ENCODE results near the gene KRTAP12-2. TPM values are rescaled to one million over a fixed set of nuclear protein-coding genes. Genes with fewer than 3 reads are reported as not detected.
"Not testable (repeated sequence)": the region's sequence is repeated elsewhere in the genome, so short reads cannot be mapped to it uniquely, and the experiment has no call there.

KRTAP12-2 gene
- total RNA-seq, 1 experiment from 2014 or later: not detected

GRCh38 chr21:44644878-44645277 is 21.8 kb downstream of the KRTAP12-2 start:
- CTCF ChIA-PET: interaction anchor here (1.2 kb wide), 1 partner anchor 16 kb away, joined by 3 read pairs; no protein-coding TSS in a partner anchor
- H3K4me1 Mint-ChIP-seq (ENCODE audit: low read depth, unreplicated experiment): no peaks in the 10 kb centered on the region
- intact Hi-C loops (cut with micrococcal nuclease; ENCODE audit: unreplicated experiment): no loop called here
- no TSS peak for BruUV-seq (replicated peaks)
- peaks cover 82% of the 10 kb centered on the region for H3K27me3 Mint-ChIP-seq (ENCODE audit: unreplicated experiment)
- peaks cover 3% of the 10 kb centered on the region for H3K36me3 Mint-ChIP-seq (ENCODE audit: insufficient read depth, unreplicated experiment)
- peaks cover 13% of the 10 kb centered on the region for H3K9me3 Mint-ChIP-seq (ENCODE audit: low read depth, unreplicated experiment)
- no peak overlapping the region for H3K4me3 Mint-ChIP-seq (ENCODE audit: low read depth, unreplicated experiment)
- TF ChIP-seq CTCF (IDR thresholded peaks at IDR 0.05; ENCODE audit: unreplicated experiment): no peak
- no peak for DNase-seq
- H3K27ac Mint-ChIP-seq (ENCODE audit: unreplicated experiment): no peak overlapping the region

GRCh38 chr21:44643741-44644310 is 22.9 kb downstream of the KRTAP12-2 start:
- Mint-ChIP-seq H3K27me3 (ENCODE audit: unreplicated experiment) (peaks cover 83% of the 10 kb centered on the region), H3K27ac (ENCODE audit: unreplicated experiment) (no peak overlapping the region), H3K36me3 (ENCODE audit: insufficient read depth, unreplicated experiment) (peaks cover 3% of the 10 kb centered on the region), H3K4me1 (ENCODE audit: low read depth, unreplicated experiment) (no peaks in the 10 kb centered on the region), H3K9me3 (ENCODE audit: low read depth, unreplicated experiment) (peaks cover 13% of the 10 kb centered on the region), H3K4me3 (ENCODE audit: low read depth, unreplicated experiment) (no peak overlapping the region)
- no peak for TF ChIP-seq CTCF (IDR thresholded peaks at IDR 0.05; ENCODE audit: unreplicated experiment)
- BruUV-seq (replicated peaks): no TSS peak
- CTCF ChIA-PET: interaction anchor here (0.5 kb wide), 1 partner anchor 563 kb away, joined by 4 read pairs; no protein-coding TSS in a partner anchor
- DNase-seq: no peak
- intact Hi-C loops (cut with micrococcal nuclease; ENCODE audit: unreplicated experiment): no loop called here

- no TSS peak for BruUV-seq (replicated peaks)
- Mint-ChIP-seq H3K36me3 (ENCODE audit: insufficient read depth, unreplicated experiment) (no peaks in the 10 kb centered on the region), H3K4me1 (ENCODE audit: low read depth, unreplicated experiment) (no peaks in the 10 kb centered on the region), H3K27me3 (ENCODE audit: unreplicated experiment) (peaks cover 88% of the 10 kb centered on the region), H3K9me3 (ENCODE audit: low read depth, unreplicated experiment) (peaks cover 13% of the 10 kb centered on the region), H3K4me3 (ENCODE audit: low read depth, unreplicated experiment) (no peak overlapping the region), H3K27ac (ENCODE audit: unreplicated experiment) (no peak overlapping the region)
- DNase-seq: no peak
- TF ChIP-seq CTCF (IDR thresholded peaks at IDR 0.05; ENCODE audit: unreplicated experiment): no peak
- CTCF ChIA-PET: no interaction called here
- intact Hi-C loops (cut with micrococcal nuclease; ENCODE audit: unreplicated experiment): no loop called here
Measured at GRCh38 chr21:44640761-44641160, 26.0 kb downstream of the KRTAP12-2 start.

- Mint-ChIP-seq H3K27me3 (ENCODE audit: unreplicated experiment) (peaks cover 87% of the 10 kb centered on the region), H3K36me3 (ENCODE audit: insufficient read depth, unreplicated experiment) (no peaks in the 10 kb centered on the region), H3K9me3 (ENCODE audit: low read depth, unreplicated experiment) (peaks cover 5% of the 10 kb centered on the region), H3K27ac (ENCODE audit: unreplicated experiment) (no peak overlapping the region), H3K4me1 (ENCODE audit: low read depth, unreplicated experiment) (no peaks in the 10 kb centered on the region), H3K4me3 (ENCODE audit: low read depth, unreplicated experiment) (no peak overlapping the region)
- intact Hi-C loops (cut with micrococcal nuclease; ENCODE audit: unreplicated experiment): no loop called here
- TF ChIP-seq CTCF (IDR thresholded peaks at IDR 0.05; ENCODE audit: unreplicated experiment): no peak
- CTCF ChIA-PET: no interaction called here
- DNase-seq: no peak
- no TSS peak for BruUV-seq (replicated peaks)
Measured at GRCh38 chr21:44639331-44639655, 27.4 kb downstream of the KRTAP12-2 start.

GRCh38 chr21:44638506-44639330 is 28.0 kb downstream of the KRTAP12-2 start:
- BruUV-seq (replicated peaks); H3K4me3 Mint-ChIP-seq (ENCODE audit: low read depth, unreplicated experiment); H3K4me1 Mint-ChIP-seq (ENCODE audit: low read depth, unreplicated experiment): not testable (repeated sequence)

GRCh38 chr21:44637851-44638348 is 28.8 kb downstream of the KRTAP12-2 start:
- H3K4me1 Mint-ChIP-seq (ENCODE audit: low read depth, unreplicated experiment); DNase-seq; CTCF ChIA-PET; H3K4me3 Mint-ChIP-seq (ENCODE audit: low read depth, unreplicated experiment); H3K36me3 Mint-ChIP-seq (ENCODE audit: insufficient read depth, unreplicated experiment); BruUV-seq (replicated peaks); intact Hi-C loops (cut with micrococcal nuclease; ENCODE audit: unreplicated experiment); H3K9me3 Mint-ChIP-seq (ENCODE audit: low read depth, unreplicated experiment); H3K27ac Mint-ChIP-seq (ENCODE audit: unreplicated experiment): not testable (repeated sequence)
- peaks cover 92% of the 10 kb centered on the region for H3K27me3 Mint-ChIP-seq (ENCODE audit: unreplicated experiment)

More at GRCh38 chr21:44638506-44639330, 28.0 kb downstream of the KRTAP12-2 start:
- H3K36me3 Mint-ChIP-seq (ENCODE audit: insufficient read depth, unreplicated experiment); DNase-seq; H3K9me3 Mint-ChIP-seq (ENCODE audit: low read depth, unreplicated experiment); CTCF ChIA-PET; intact Hi-C loops (cut with micrococcal nuclease; ENCODE audit: unreplicated experiment); H3K27ac Mint-ChIP-seq (ENCODE audit: unreplicated experiment): not testable (repeated sequence)
- H3K27me3 Mint-ChIP-seq (ENCODE audit: unreplicated experiment): peaks cover 89% of the 10 kb centered on the region
